ENCODE measurements around the gene SLC22A17. TPM values are rescaled to one million over a fixed set of nuclear protein-coding genes. Genes with fewer than 3 reads are reported as not detected.

SLC22A17 gene
- polyA plus RNA-seq, 1 donor (not counting 4 experiments of a cell fraction or from before 2014, with no cell fraction given) = 0.76 TPM

DNA sequence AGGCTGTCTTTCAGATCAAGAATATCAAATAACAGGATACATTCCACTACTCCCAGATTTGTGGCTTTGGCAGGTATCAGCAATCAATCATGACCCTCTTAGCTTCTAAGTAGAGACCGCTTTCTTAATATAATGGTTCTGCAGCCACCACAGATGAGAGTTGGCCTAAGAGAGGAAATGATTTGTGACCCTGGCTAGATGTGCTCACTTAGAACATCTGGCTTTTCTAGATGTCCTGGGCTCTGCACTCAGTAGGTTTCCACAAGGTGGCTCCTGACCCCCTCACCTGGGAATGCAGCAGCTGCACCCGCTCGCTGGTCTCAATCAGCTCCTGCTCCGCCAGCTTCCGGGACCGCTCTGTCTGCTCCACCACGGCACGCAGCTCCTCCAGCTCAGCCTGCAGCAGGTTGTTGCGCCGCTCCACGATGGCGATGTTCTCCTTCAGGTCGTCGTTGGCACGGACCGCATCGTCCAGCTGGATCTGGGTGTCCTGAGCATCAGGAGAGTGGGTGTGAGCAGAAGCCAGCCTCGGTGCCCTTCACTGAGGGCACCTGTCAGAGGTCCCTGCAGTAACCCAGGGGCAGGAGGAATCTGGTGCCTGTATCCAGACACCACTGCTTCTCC is 33.1 kb upstream of the SLC22A17 start:
- Histone ChIP-seq H3K4me1 (ENCODE audit: control insufficient read depth, extremely low read depth, insufficient read depth, low read length) (no peaks in the 10 kb centered on the region), H3K9ac (ENCODE audit: control insufficient read depth, extremely low read depth, insufficient read depth, low read length) (no peak overlapping the region), H3K27ac (ENCODE audit: control insufficient read depth, insufficient read depth, low read length) (no peak overlapping the region), H3K9me1 (ENCODE audit: control insufficient read depth, extremely low read depth, insufficient read depth, low read length) (no peaks in the 10 kb centered on the region), H4K20me1 (ENCODE audit: control insufficient read depth, extremely low read depth, insufficient read depth, low read length) (no peaks in the 10 kb centered on the region), H3K9me3 (ENCODE audit: control insufficient read depth, low read depth, low read length) (no peaks in the 10 kb centered on the region), H3K79me2 (ENCODE audit: control insufficient read depth, insufficient read depth, low read length) (no peaks in the 10 kb centered on the region), H3K36me3 (ENCODE audit: control insufficient read depth in 2 of 2, extremely low read depth in 1 of 2, insufficient read depth in 2 of 2, low read length in 2 of 2) (no peaks in the 10 kb centered on the region), H3K27me3 (ENCODE audit: control insufficient read depth, extremely low read depth, insufficient read depth, low read length) (no peaks in the 10 kb centered on the region), H3K4me2 (ENCODE audit: control insufficient read depth, extremely low read depth, insufficient read depth, low read depth, low read length) (no peak overlapping the region), H2AFZ (ENCODE audit: control insufficient read depth, low read length) (no peak overlapping the region), H3K4me3 (ENCODE audit: control insufficient read depth in 2 of 3, extremely low read depth in 1 of 3, insufficient read depth in 2 of 3, low read depth in 1 of 3, low read length in 3 of 3) (no peak overlapping the region)
- FAIRE-seq (no peak), DNase-seq (ENCODE audit: low read depth, low spot score) (no peak)
- no peak for TF ChIP-seq EZH2 (IDR thresholded peaks at IDR 0.05; ENCODE audit: low read length)
- TF ChIP-seq, protein P1, sequence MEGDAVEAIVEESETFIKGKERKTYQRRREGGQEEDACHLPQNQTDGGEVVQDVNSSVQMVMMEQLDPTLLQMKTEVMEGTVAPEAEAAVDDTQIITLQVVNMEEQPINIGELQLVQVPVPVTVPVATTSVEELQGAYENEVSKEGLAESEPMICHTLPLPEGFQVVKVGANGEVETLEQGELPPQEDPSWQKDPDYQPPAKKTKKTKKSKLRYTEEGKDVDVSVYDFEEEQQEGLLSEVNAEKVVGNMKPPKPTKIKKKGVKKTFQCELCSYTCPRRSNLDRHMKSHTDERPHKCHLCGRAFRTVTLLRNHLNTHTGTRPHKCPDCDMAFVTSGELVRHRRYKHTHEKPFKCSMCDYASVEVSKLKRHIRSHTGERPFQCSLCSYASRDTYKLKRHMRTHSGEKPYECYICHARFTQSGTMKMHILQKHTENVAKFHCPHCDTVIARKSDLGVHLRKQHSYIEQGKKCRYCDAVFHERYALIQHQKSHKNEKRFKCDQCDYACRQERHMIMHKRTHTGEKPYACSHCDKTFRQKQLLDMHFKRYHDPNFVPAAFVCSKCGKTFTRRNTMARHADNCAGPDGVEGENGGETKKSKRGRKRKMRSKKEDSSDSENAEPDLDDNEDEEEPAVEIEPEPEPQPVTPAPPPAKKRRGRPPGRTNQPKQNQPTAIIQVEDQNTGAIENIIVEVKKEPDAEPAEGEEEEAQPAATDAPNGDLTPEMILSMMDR (optimal IDR thresholded peaks at IDR 0.05 in 1 of 3, IDR thresholded peaks at IDR 0.05 in 1 of 3, conservative IDR thresholded peaks at IDR 0.05 in 1 of 3; ENCODE audit: extremely low read depth in 1 of 3, insufficient read depth in 2 of 3, low read length in 3 of 3) = no peak
- dilution Hi-C loops (cut with MboI; ENCODE audit: extremely low pct_ligation_motif_present, low sequenced_read_pairs) = no loop called here

DNA sequence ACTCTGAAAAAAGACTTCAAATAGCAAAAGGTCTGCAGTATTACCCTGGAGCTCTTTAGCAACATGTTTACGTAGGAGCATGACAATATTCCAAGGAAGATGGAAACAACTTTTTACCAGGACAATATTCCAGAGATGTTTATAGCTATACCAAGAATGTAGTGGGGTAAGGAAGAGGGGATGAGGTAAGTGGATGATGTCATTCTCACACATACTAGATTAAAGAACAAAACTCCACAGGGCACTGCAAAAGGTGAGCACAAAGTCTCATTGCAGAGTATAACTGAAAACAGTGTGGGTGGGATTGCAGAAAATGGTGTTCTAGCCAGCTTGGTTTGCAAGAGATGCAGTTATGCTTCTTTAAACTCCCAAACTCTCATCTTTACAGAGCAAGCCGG is 32.6 kb upstream of the SLC22A17 start:
- TF ChIP-seq, protein P1 (optimal IDR thresholded peaks at IDR 0.05 in 1 of 3, IDR thresholded peaks at IDR 0.05 in 1 of 3, conservative IDR thresholded peaks at IDR 0.05 in 1 of 3; ENCODE audit: extremely low read depth in 1 of 3, insufficient read depth in 2 of 3, low read length in 3 of 3) = no peak
- no peak for TF ChIP-seq EZH2 (IDR thresholded peaks at IDR 0.05; ENCODE audit: low read length)
- H3K36me3 ChIP-seq (ENCODE audit: control insufficient read depth in 2 of 2, extremely low read depth in 1 of 2, insufficient read depth in 2 of 2, low read length in 2 of 2) = no peaks in the 10 kb centered on the region
- no peaks in the 10 kb centered on the region for H3K9me1 ChIP-seq (ENCODE audit: control insufficient read depth, extremely low read depth, insufficient read depth, low read length)
- no peaks in the 10 kb centered on the region for H3K4me1 ChIP-seq (ENCODE audit: control insufficient read depth, extremely low read depth, insufficient read depth, low read length)
- no peak overlapping the region for H2AFZ ChIP-seq (ENCODE audit: control insufficient read depth, low read length)
- no peak overlapping the region for H3K9ac ChIP-seq (ENCODE audit: control insufficient read depth, extremely low read depth, insufficient read depth, low read length)
- DNase-seq (ENCODE audit: low read depth, low spot score) (no peak), FAIRE-seq (no peak)
- no peaks in the 10 kb centered on the region for H3K79me2 ChIP-seq (ENCODE audit: control insufficient read depth, insufficient read depth, low read length)
- H3K4me2 ChIP-seq (ENCODE audit: control insufficient read depth, extremely low read depth, insufficient read depth, low read depth, low read length) = no peak overlapping the region
- H3K4me3 ChIP-seq (ENCODE audit: control insufficient read depth in 2 of 3, extremely low read depth in 1 of 3, insufficient read depth in 2 of 3, low read depth in 1 of 3, low read length in 3 of 3) = no peak overlapping the region
- dilution Hi-C loops (cut with MboI; ENCODE audit: extremely low pct_ligation_motif_present, low sequenced_read_pairs) = no loop called here
- H3K27ac ChIP-seq (ENCODE audit: control insufficient read depth, insufficient read depth, low read length) = no peak overlapping the region
- no peaks in the 10 kb centered on the region for H3K9me3 ChIP-seq (ENCODE audit: control insufficient read depth, low read depth, low read length)
- H3K27me3 ChIP-seq (ENCODE audit: control insufficient read depth, extremely low read depth, insufficient read depth, low read length) = peaks cover 4% of the 10 kb centered on the region
- H4K20me1 ChIP-seq (ENCODE audit: control insufficient read depth, extremely low read depth, insufficient read depth, low read length) = no peaks in the 10 kb centered on the region
